ENCODE data around the gene PPM1J. TPM values are rescaled to one million over a fixed set of nuclear protein-coding genes. Genes with fewer than 3 reads are reported as not detected.
"Not testable (repeated sequence)": the region's sequence is repeated elsewhere in the genome, so short reads cannot be mapped to it uniquely, and the experiment has no call there.

Gene PPM1J
- total and polyA plus RNA-seq, 4 donors, result 3.7 to 7.1 (median 4.3) TPM; not detected in 1

- Histone ChIP-seq H3K36me3 (ENCODE audit: control insufficient read depth in 1 of 2, insufficient read depth in 2 of 2, low read length in 1 of 2) (no peaks in the 10 kb centered on the region), H3K27me3 (ENCODE audit: control insufficient read depth in 1 of 2, insufficient read depth in 2 of 2, low read length in 1 of 2) (no peaks in the 10 kb centered on the region), H3K4me1 (ENCODE audit: control insufficient read depth in 1 of 2, insufficient read depth in 2 of 2, low read length in 2 of 2) (no peaks in the 10 kb centered on the region), H3K27ac (ENCODE audit: low read depth in 1 of 2, low read length in 2 of 2) (no peak overlapping the region), H3K4me3 (ENCODE audit: low read length in 2 of 2) (no peak overlapping the region), H3K9me3 (ENCODE audit: control insufficient read depth, low read length) (no peaks in the 10 kb centered on the region)
- WGBS, 2 donors, result 85% methylated on average over 8 of the region's 8 CpGs
- ATAC-seq (ENCODE audit: low FRiP score), result no peak
- intact Hi-C loops (cut with DNase I), result no loop called here
- no peak for DNase-seq
Observed at GRCh38 chr1:112723511-112723839, 8.3 kb upstream of the PPM1J start.

DNA sequence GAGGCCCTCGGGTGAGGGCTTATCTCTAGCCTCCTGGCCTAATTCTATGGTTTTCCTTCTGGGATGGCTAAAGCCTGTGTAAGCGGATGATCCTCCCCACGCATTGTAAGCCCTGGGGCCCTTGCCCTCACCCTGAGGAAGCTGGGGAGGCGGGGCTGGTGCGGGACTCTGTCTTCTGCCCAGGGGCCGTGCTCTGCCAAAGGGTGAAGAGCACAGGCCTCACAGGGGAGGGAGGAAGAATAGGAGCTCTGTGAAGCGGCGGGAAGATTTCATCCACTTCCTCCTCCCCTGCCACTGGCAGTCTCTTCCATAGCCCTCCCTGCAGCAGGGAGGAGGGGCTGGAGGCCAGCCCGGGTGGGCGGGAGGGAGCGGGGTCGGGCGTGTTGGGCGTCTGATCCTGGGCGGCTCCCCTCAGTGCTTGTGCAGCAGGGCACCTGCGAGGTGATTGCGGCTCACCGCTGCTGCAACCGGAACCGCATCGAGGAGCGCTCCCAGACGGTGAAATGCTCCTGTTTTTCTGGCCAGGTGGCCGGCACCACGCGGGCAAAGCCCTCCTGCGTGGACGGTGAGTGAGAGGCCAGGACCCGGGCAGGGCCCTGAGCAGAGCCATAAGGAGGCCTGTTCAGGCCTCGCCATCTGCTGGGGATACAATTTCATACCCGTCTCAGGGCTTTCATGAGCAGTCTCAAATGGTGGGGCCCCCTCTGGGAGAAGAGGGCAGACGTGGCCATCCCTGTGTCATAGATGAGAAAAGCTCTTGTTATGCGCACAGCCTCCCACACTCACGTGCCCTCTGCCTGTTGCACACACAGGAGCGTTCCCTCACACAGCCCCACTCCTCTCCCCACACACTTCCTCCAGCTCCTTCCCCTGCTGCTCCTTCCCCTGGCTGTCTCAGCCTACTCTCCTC is 7.7 kb upstream of the PPM1J start:
- no peak for ATAC-seq (ENCODE audit: low FRiP score)
- no peak overlapping the region for H3K27ac ChIP-seq (ENCODE audit: low read depth in 1 of 2, low read length in 2 of 2)
- no peaks in the 10 kb centered on the region for H3K9me3 ChIP-seq (ENCODE audit: control insufficient read depth, low read length)
- 29% methylated on average over 34 to 35 of the region's 35 CpGs for WGBS, 2 donors
- no peaks in the 10 kb centered on the region for H3K27me3 ChIP-seq (ENCODE audit: control insufficient read depth in 1 of 2, insufficient read depth in 2 of 2, low read length in 1 of 2)
- H3K4me3 ChIP-seq (ENCODE audit: low read length in 2 of 2), result no peak overlapping the region
- intact Hi-C loops (cut with DNase I), result no loop called here
- no peaks in the 10 kb centered on the region for H3K36me3 ChIP-seq (ENCODE audit: control insufficient read depth in 1 of 2, insufficient read depth in 2 of 2, low read length in 1 of 2)
- DNase-seq, result no peak
- no peaks in the 10 kb centered on the region for H3K4me1 ChIP-seq (ENCODE audit: control insufficient read depth in 1 of 2, insufficient read depth in 2 of 2, low read length in 2 of 2)

- H3K9me3 ChIP-seq (ENCODE audit: control insufficient read depth, low read length), result no peaks in the 10 kb centered on the region
- no peak overlapping the region for H3K4me3 ChIP-seq (ENCODE audit: low read length in 2 of 2)
- H3K27me3 ChIP-seq (ENCODE audit: control insufficient read depth in 1 of 2, insufficient read depth in 2 of 2, low read length in 1 of 2), result no peaks in the 10 kb centered on the region
- intact Hi-C loops (cut with DNase I), result no loop called here
- WGBS, 2 donors, result 64 to 82% methylated on average over 6 to 10 of the region's 10 CpGs
- DNase-seq, result no peak
- no peak overlapping the region for H3K27ac ChIP-seq (ENCODE audit: low read depth in 1 of 2, low read length in 2 of 2)
- ATAC-seq (ENCODE audit: low FRiP score), result no peak
- H3K36me3 ChIP-seq (ENCODE audit: control insufficient read depth in 1 of 2, insufficient read depth in 2 of 2, low read length in 1 of 2), result no peaks in the 10 kb centered on the region
- H3K4me1 ChIP-seq (ENCODE audit: control insufficient read depth in 1 of 2, insufficient read depth in 2 of 2, low read length in 2 of 2), result no peaks in the 10 kb centered on the region
Observed at GRCh38 chr1:112721966-112722524, 6.9 kb upstream of the PPM1J start.

- H3K4me3 ChIP-seq (ENCODE audit: low read length in 2 of 2); ATAC-seq (ENCODE audit: low FRiP score); H3K36me3 ChIP-seq (ENCODE audit: control insufficient read depth in 1 of 2, insufficient read depth in 2 of 2, low read length in 1 of 2); intact Hi-C loops (cut with DNase I); H3K27ac ChIP-seq (ENCODE audit: low read depth in 1 of 2, low read length in 2 of 2); H3K4me1 ChIP-seq (ENCODE audit: control insufficient read depth in 1 of 2, insufficient read depth in 2 of 2, low read length in 2 of 2); DNase-seq; H3K9me3 ChIP-seq (ENCODE audit: control insufficient read depth, low read length); H3K27me3 ChIP-seq (ENCODE audit: control insufficient read depth in 1 of 2, insufficient read depth in 2 of 2, low read length in 1 of 2): not testable (repeated sequence)
- 97 to 98% methylated on average over 2 of the region's 2 CpGs for WGBS, 2 donors
Observed at GRCh38 chr1:112721294-112721693, 6.2 kb upstream of the PPM1J start.

- no peaks in the 10 kb centered on the region for H3K36me3 ChIP-seq (ENCODE audit: control insufficient read depth in 1 of 2, insufficient read depth in 2 of 2, low read length in 1 of 2)
- no peaks in the 10 kb centered on the region for H3K4me1 ChIP-seq (ENCODE audit: control insufficient read depth in 1 of 2, insufficient read depth in 2 of 2, low read length in 2 of 2)
- no peaks in the 10 kb centered on the region for H3K9me3 ChIP-seq (ENCODE audit: control insufficient read depth, low read length)
- no peak for ATAC-seq (ENCODE audit: low FRiP score)
- intact Hi-C loops (cut with DNase I), result no loop called here
- 86 to 87% methylated on average over 3 of the region's 3 CpGs for WGBS, 2 donors
- no peaks in the 10 kb centered on the region for H3K27me3 ChIP-seq (ENCODE audit: control insufficient read depth in 1 of 2, insufficient read depth in 2 of 2, low read length in 1 of 2)
- no peak overlapping the region for H3K4me3 ChIP-seq (ENCODE audit: low read length in 2 of 2)
- H3K27ac ChIP-seq (ENCODE audit: low read depth in 1 of 2, low read length in 2 of 2), result no peak overlapping the region
- no peak for DNase-seq
Observed at GRCh38 chr1:112720800-112721199, 5.7 kb upstream of the PPM1J start.

- H3K36me3 ChIP-seq (ENCODE audit: control insufficient read depth in 1 of 2, insufficient read depth in 2 of 2, low read length in 1 of 2), result no peaks in the 10 kb centered on the region
- H3K9me3 ChIP-seq (ENCODE audit: control insufficient read depth, low read length), result no peaks in the 10 kb centered on the region
- intact Hi-C loops (cut with DNase I), result loop anchor here (2.0 to 10.0 kb wide), 7 partner anchors 83 to 958 kb away; partner anchors contain the start of gene LRIG2 (in 2 of the 2)
- WGBS, 2 donors, result 92 to 97% methylated on average over 2 of the region's 2 CpGs
- H3K4me3 ChIP-seq (ENCODE audit: low read length in 2 of 2), result no peak overlapping the region
- no peak for ATAC-seq (ENCODE audit: low FRiP score)
- H3K27me3 ChIP-seq (ENCODE audit: control insufficient read depth in 1 of 2, insufficient read depth in 2 of 2, low read length in 1 of 2), result no peaks in the 10 kb centered on the region
- no peak for DNase-seq
- H3K27ac ChIP-seq (ENCODE audit: low read depth in 1 of 2, low read length in 2 of 2), result no peak overlapping the region
- no peaks in the 10 kb centered on the region for H3K4me1 ChIP-seq (ENCODE audit: control insufficient read depth in 1 of 2, insufficient read depth in 2 of 2, low read length in 2 of 2)
Observed at GRCh38 chr1:112719706-112720105, 4.6 kb upstream of the PPM1J start.

DNA sequence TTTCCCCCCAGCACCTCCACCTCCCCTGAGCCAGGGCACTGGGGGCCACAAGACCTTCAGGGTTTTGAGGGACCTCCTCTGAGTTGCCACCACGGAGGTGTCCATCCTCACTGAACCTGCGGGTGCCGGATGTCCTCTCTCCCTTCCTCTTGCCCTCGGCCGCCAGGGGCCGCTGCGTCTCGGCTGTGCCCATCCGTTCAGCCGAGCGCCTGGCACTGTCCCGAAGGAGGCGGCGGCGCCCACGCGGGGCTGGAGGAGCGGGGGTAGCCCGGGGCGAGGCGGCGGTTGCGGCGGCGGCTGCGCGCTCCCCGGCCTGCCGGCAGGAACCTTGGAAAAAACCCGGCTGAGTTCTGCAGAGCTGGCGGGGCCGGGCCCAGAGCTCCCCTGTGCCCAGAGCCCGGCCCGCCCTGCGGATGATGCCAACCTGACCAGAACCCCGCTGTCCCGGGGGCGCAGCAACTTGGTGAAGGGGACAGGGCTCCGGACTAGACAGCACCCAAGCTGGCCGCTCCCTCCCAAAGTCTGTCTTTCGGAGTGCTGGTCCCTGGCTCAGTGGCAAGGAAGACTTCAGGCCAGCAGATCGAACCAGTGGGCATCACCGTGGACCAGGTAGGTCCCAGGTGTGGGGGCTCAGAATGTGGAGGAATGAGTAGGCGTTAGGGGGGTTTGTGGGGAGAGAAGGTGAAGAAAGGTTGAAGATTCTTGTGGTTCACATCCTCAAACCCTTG is 3.7 kb upstream of the PPM1J start:
- H3K4me1 ChIP-seq (ENCODE audit: control insufficient read depth in 1 of 2, insufficient read depth in 2 of 2, low read length in 2 of 2), result no peaks in the 10 kb centered on the region
- no peaks in the 10 kb centered on the region for H3K27me3 ChIP-seq (ENCODE audit: control insufficient read depth in 1 of 2, insufficient read depth in 2 of 2, low read length in 1 of 2)
- intact Hi-C loops (cut with DNase I), result loop anchor here (2.0 to 10.0 kb wide), 7 partner anchors 83 to 958 kb away; partner anchors contain the start of gene LRIG2 (in 2 of the 2)
- 12% methylated on average over 44 of the region's 44 CpGs for WGBS, 2 donors
- DNase-seq (peak; percentile 89 to 97), ATAC-seq (ENCODE audit: low FRiP score) (peak; percentile 47)
- no peak overlapping the region for H3K27ac ChIP-seq (ENCODE audit: low read depth in 1 of 2, low read length in 2 of 2)
- H3K36me3 ChIP-seq (ENCODE audit: control insufficient read depth in 1 of 2, insufficient read depth in 2 of 2, low read length in 1 of 2), result no peaks in the 10 kb centered on the region
- H3K4me3 ChIP-seq (ENCODE audit: low read length in 2 of 2), result no peak overlapping the region
- no peaks in the 10 kb centered on the region for H3K9me3 ChIP-seq (ENCODE audit: control insufficient read depth, low read length)

- DNase-seq, result no peak
- no peak for ATAC-seq (ENCODE audit: low FRiP score)
- Histone ChIP-seq H3K4me1 (ENCODE audit: control insufficient read depth in 1 of 2, insufficient read depth in 2 of 2, low read length in 2 of 2) (no peaks in the 10 kb centered on the region), H3K27me3 (ENCODE audit: control insufficient read depth in 1 of 2, insufficient read depth in 2 of 2, low read length in 1 of 2) (no peaks in the 10 kb centered on the region), H3K9me3 (ENCODE audit: control insufficient read depth, low read length) (no peaks in the 10 kb centered on the region), H3K27ac (ENCODE audit: low read depth in 1 of 2, low read length in 2 of 2) (no peak overlapping the region), H3K4me3 (ENCODE audit: low read length in 2 of 2) (no peak overlapping the region), H3K36me3 (ENCODE audit: control insufficient read depth in 1 of 2, insufficient read depth in 2 of 2, low read length in 1 of 2) (no peaks in the 10 kb centered on the region)
- intact Hi-C loops (cut with DNase I), result loop anchor here (2.0 to 10.0 kb wide), 9 partner anchors 85 to 960 kb away; partner anchors contain the start of gene LRIG2 (in 2 of the 2)
- 85 to 96% methylated on average over 2 of the region's 2 CpGs for WGBS, 2 donors
Observed at GRCh38 chr1:112717263-112717873, 2.2 kb upstream of the PPM1J start.

Data from aorta (tissue), 5 donors.